ENCODE data around the gene MGMT. TPM values are rescaled to one million over a fixed set of nuclear protein-coding genes. Genes with fewer than 3 reads are reported as not detected.

Gene MGMT
- total and polyA plus RNA-seq, 2 donors (not counting 3 experiments of a cell fraction or from before 2014, with no cell fraction given): 15.0 to 15.2 TPM

- no peaks in the 10 kb centered on the region for H4K20me1 ChIP-seq (replicated peaks; ENCODE audit: control insufficient read depth, extremely low read depth, insufficient read depth, low read length)
- ChIA-PET POLR2A (no interaction called here), CTCF (no interaction called here)
- no TSS peak for BruUV-seq (replicated peaks)
- no peak overlapping the region for H2AFZ ChIP-seq (ENCODE audit: low read depth, low read length)
- no peak for DNase-seq (ENCODE audit: low read depth, low spot score)
- dilution Hi-C loops (cut with MboI; ENCODE audit: extremely low pct_ligation_motif_present, low sequenced_read_pairs) (no loop called here), intact Hi-C loops (cut with micrococcal nuclease) (no loop called here)
- H3K27ac ChIP-seq (ENCODE audit: insufficient read depth, low read depth, low read length): no peak overlapping the region
- H3K4me1 ChIP-seq (ENCODE audit: control insufficient read depth, extremely low read depth, insufficient read depth, low read length): no peaks in the 10 kb centered on the region
- no peaks in the 10 kb centered on the region for H3K27me3 ChIP-seq (ENCODE audit: control insufficient read depth in 2 of 2, insufficient read depth in 2 of 2, low read length in 2 of 2)
- H3K9me3 ChIP-seq (replicated peaks; ENCODE audit: control insufficient read depth, insufficient read depth, low read length): peaks cover 12% of the 10 kb centered on the region
- H3K36me3 ChIP-seq (ENCODE audit: control insufficient read depth in 2 of 2, extremely low read depth in 1 of 2, insufficient read depth in 2 of 2, low read length in 2 of 2): no peaks in the 10 kb centered on the region
- no peak overlapping the region for H3K4me3 ChIP-seq (replicated peaks in 1 of 3; ENCODE audit: insufficient read depth in 1 of 3, low read depth in 1 of 3, low read length in 3 of 3)
- no peak overlapping the region for H3K9ac ChIP-seq (replicated peaks; ENCODE audit: extremely low read depth, insufficient read depth, low read length)
- no peaks in the 10 kb centered on the region for H3K79me2 ChIP-seq (ENCODE audit: control insufficient read depth, insufficient read depth, low read length)
- no peak overlapping the region for H3K4me2 ChIP-seq (ENCODE audit: insufficient read depth, low read length)
- FAIRE-seq: no peak
- TF ChIP-seq POLR2AphosphoS5 (IDR thresholded peaks at IDR 0.05; ENCODE audit: insufficient read depth, low read depth, low read length): no peak
- no peak for TF ChIP-seq GATA2 (IDR thresholded peaks at IDR 0.05; ENCODE audit: insufficient read depth, insufficient read length, low read depth, low read length)
- no peak for TF ChIP-seq EZH2 (IDR thresholded peaks at IDR 0.05; ENCODE audit: borderline replicate concordance, low read depth, low read length, severe bottlenecking)
- TF ChIP-seq MYC (IDR thresholded peaks at IDR 0.05; ENCODE audit: low read depth, low read length): no peak
- TF ChIP-seq POLR2A (IDR thresholded peaks at IDR 0.05; ENCODE audit: low read depth, low read length): no peak
- TF ChIP-seq MAX (IDR thresholded peaks at IDR 0.05; ENCODE audit: insufficient read depth, insufficient read length): no peak
- TF ChIP-seq CTCF (IDR thresholded peaks at IDR 0.05; ENCODE audit: extremely low read depth in 1 of 2, insufficient read depth in 1 of 2, low read depth in 1 of 2, low read length in 2 of 2): no peak
- TF ChIP-seq FOS (IDR thresholded peaks at IDR 0.05; ENCODE audit: borderline replicate concordance, insufficient read depth, low read length): no peak
- no peak for TF ChIP-seq JUN (IDR thresholded peaks at IDR 0.05; ENCODE audit: borderline replicate concordance, insufficient read depth, insufficient read length, low read depth)
- H3K9me1 ChIP-seq (replicated peaks; ENCODE audit: control insufficient read depth, extremely low read depth, insufficient read depth, low read length): no peaks in the 10 kb centered on the region
These were observed 122.5 kb downstream of the MGMT start for GRCh38 chr10:129589546-129589945.
